Fibroblast of the aortic adventitia (primary cell): ENCODE measurements around the gene NPIPA7. TPM values are rescaled to one million over a fixed set of nuclear protein-coding genes. Genes with fewer than 3 reads are reported as not detected.
"Not testable (repeated sequence)": the region's sequence is repeated elsewhere in the genome, so short reads cannot be mapped to it uniquely, and the experiment has no call there.

Experiments used
- DNase-seq: peaks from one replicate; pipeline ENCODE4 v3.0.0-alpha.2; 2010; ENCODE audit warnings: low read depth
- H3K4me3 ChIP-seq: 2 replicates; pipeline ENCODE4 v1.5.1; 2011; ENCODE audit warnings: low read depth, mild to moderate bottlenecking, control low read depth, low read length, moderate library complexity
- small RNA-seq: library from RNA; depleted of rRNA; stranded (forward); fragments of <200 nt; gene quantifications from one replicate; pipeline ENCODE3, GENCODE V24; 2012
- total RNA-seq: library from RNA; depleted of rRNA; stranded (reverse); fragments of >200 nt; gene quantifications from 2 replicates; pipeline ENCODE4 v1.2.3, GENCODE V29; 2012; ENCODE audit warnings: low replicate concordance

Gene NPIPA7
- total RNA-seq, 1 donor, result 2.5 TPM

DNA sequence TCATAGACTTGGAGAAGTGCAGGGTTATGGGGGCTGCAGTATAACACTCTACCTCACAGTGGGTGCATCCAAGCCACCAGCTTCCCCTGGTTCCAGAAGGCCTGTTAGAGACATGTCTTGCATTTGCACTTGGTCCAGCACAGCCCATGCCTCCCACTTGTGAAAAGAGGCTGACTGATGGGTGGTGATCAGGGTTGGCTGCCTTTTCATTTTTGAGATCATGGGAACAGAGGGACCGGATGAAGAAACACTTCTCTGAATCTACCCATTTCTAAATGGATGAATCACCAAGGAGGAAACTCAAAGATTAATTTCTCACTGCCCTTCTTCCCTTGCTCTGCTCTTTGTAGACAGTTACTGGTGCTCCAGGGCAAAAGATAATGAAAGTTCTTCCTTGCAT lies 34.8 kb downstream of the NPIPA7 start:
- not testable (repeated sequence) for DNase-seq, H3K4me3 ChIP-seq

DNA sequence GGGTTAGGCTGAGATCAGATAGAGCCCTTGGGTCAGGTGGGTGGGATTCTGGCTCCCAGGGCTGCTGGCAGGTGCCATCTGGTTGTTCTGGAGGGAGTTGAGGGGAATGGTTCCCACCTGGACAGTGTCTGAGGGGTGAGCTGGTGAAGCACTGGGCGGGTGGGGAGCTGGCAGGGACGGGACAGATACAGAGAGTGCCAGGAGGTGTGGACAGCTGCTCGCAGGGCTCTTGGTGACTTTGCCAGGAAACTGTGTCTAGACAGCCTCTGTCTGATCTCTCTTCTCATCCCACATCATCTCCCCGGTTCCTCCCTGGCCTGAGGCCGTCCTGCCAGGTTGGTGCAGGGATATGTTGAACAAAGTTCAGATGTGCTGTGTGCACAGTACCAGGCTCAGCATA lies 38.1 kb downstream of the NPIPA7 start:
- H3K4me3 ChIP-seq, DNase-seq: not testable (repeated sequence)

DNA sequence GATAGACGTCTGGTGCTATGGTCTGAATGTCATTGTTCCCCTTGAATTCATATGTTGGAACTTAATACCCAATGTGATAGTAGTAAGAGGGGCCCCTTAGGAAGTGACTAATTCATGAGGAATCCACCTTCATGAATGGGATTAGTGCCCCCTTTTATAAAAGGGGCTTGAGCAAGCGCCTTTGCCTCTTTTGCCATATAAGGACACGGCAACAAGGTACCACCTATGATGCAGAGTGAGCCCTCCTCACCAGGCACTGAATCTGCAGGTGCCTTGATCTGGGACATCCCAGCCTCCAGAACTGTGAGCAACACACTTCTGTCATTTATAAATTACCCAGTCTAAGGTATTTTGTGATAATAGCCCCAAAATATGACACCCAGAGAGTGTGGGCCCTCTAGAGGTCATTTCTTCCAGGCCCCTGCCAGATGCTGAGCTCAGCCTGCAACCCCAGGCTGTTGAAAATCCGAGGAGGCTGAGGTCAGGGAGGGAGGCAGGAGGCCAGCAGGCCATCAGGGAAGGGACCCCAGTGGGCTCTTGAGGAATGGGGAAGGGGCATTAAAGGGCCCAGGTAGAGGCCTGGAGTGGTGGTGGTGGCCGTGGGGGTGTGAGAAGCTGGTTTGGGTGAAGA lies 39.1 kb downstream of the NPIPA7 start:
- H3K4me3 ChIP-seq, result not testable (repeated sequence)

DNA sequence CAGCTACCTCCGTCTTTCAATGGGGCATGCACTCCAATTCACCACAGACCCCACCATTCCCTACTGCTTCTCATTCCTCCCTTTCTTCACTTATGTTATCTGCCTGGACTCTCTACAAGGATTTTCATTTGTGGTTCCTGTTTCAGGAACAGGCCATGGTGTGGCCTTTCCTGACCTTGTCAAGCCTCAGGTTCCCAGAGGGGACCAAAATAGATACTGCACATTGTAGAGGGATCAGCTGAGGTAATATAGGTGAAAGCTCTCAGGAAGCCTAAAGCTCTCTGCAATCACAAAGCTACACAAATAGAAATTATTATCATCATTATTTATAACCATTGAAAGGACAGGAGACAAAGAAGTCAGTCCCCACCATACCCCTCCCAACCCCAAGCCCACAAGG lies 41.6 kb downstream of the NPIPA7 start:
- DNase-seq, H3K4me3 ChIP-seq: not testable (repeated sequence)

More for the DNA sequence above, 39.1 kb downstream of the NPIPA7 start:
- not testable (repeated sequence) for DNase-seq

DNA sequence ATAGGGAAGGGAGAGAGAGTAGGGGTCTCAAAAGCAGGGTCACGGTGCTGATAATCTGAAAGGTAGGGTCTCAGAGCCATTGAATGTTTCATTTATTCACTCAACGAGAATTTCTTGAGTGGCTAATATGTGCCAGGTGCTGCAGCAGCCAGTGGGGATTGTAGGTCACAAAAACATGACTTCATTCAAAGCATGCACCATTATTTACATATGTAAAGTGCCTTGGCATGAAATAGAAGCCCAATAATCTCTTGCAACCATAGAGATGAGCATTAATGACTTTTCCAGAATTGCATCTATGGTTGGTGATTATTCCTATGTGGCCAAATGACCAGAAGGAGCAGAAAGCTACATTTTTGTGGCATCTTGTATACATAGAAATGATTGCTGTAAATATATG lies 46.2 kb downstream of the NPIPA7 start:
- not testable (repeated sequence) for H3K4me3 ChIP-seq, DNase-seq

DNA sequence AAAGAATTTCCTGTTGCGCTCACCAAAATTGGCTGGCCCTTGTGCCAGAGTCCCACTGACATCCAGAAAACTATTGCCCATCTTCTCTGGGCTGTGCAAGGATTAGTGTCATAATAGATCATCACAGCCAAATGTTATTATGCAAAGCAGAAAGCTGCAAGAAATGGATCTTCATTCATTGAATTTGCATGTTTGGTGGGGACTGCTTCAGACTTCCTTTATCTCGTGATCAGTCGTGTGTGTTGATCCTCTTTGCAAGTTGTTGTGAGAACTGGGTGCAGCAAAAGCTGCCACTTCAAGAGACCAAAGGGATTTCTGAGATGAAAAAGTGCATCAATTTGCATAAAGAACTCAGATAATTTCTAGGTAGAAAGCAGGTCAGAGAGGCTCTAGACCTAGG lies 52.2 kb downstream of the NPIPA7 start:
- not testable (repeated sequence) for DNase-seq, H3K4me3 ChIP-seq

DNA sequence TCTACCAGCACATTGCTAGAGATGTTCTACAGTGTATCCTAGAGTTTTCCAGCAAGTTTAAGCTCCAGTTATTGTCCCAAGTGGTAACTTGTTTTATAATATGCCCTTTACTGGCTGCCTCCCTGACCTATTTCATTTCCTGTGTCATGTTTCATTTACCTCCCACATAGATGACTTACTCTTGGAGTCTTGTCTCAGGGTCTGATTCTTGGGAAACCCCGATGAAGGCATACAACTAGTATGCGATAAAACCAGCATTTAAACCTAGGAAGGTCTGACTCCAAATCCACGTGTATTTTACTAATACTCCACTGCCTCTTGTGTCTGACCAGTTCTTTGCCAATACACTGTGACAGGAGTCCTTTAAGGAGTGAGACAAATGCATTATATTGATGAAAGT lies 55.8 kb downstream of the NPIPA7 start:
- not testable (repeated sequence) for H3K4me3 ChIP-seq, DNase-seq

DNA sequence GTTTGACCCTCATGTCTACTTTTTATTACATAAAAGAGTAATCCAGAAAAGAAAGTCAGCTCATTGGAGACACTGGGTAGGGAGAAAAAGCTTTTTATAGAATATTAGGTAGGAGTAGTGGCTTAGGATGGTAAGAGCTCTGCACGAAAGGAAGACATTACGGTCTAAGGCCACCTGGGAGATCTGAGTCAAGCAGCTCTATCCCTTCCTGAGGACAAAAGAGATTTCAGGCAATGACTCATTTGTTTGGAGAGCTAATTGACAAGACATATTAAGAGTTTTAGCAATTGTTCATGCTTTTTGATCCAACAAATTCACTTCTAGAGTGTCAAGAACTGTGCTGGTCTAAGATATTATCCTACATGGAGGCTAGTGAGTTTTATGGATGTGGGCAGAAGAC lies 62.5 kb downstream of the NPIPA7 start:
- not testable (repeated sequence) for H3K4me3 ChIP-seq, DNase-seq

Small RNAs within 50 kb of the gene (small RNA-seq; reads per million reads assigned to genes)
- not detected for gene AC138969.3
- gene MIR6511A3, result not detected
- not detected for gene MIR6770-2

Other genes starting within 250 kb of the NPIPA7 start
- gene ABCC6, start 155.6 kb upstream of the NPIPA7 start, total RNA-seq, result 0.41 and 0.63 TPM in 2 replicates
- 35.7 and 68.1 TPM in 2 replicates for gene NOMO3, start 146.6 kb upstream of the NPIPA7 start, total RNA-seq